22Rv1 (cell line): ENCODE data around the gene SAMD4A.

Source experiments
- CTCF ChIP-seq: fragments of 450-650 bp; IDR thresholded peaks from 2 replicates; pipeline ENCODE4 v1.5.1; 2017; ENCODE audit warnings: mild to moderate bottlenecking
- ZFX ChIP-seq: fragments of 450-650 bp; IDR thresholded peaks from 2 replicates; pipeline ENCODE4 v1.6.1; 2017; ENCODE audit warnings: antibody characterized with exemption, borderline replicate concordance

- TF ChIP-seq CTCF (no peak), ZFX (no peak)
These were observed 267.2 kb downstream of the SAMD4A start for GRCh38 chr14:54834081-54834480.
